Psoas muscle (tissue), 8 donors: ENCODE measurements around the gene FGFR1OP2. TPM values are rescaled to one million over a fixed set of nuclear protein-coding genes. Genes with fewer than 3 reads are reported as not detected.

Source experiments
- ATAC-seq, 4 donors: fragments of 200-7000 bp; cut with Tn5 transposase; one replicate each; pipeline ENCODE4 v1.9.1; 2020; ENCODE audit warnings: moderate library complexity in 3 of 4, mild to moderate bottlenecking in 2 of 4
- DNase-seq, 2 donors: peaks; one replicate each; pipeline ENCODE4 v3.0.0-alpha.2; 2020
- H3K27ac ChIP-seq: fragments of 200-600 bp; one replicate; pipeline ENCODE4 v1.8.0; 2022
- H3K27me3 ChIP-seq, 3 donors: fragments of 200-600 bp in 1 of 3; one replicate each; pipeline versions ENCODE4 v1.6.1 to v1.8.0; 2013 to 2022; ENCODE audit warnings: low read length in 2 of 3, mild to moderate bottlenecking in 2 of 3, moderate library complexity in 1 of 3; ENCODE audit not compliant: insufficient read depth in 3 of 3
- H3K36me3 ChIP-seq, 2 donors: fragments of 200-600 bp in 1 of 2; one replicate each; pipeline versions ENCODE4 v1.6.1 to v1.8.0; 2013 to 2022; ENCODE audit warnings: low read depth in 1 of 2, mild to moderate bottlenecking in 1 of 2, moderate library complexity in 1 of 2; ENCODE audit not compliant: insufficient read depth in 1 of 2
- H3K4me1 ChIP-seq: fragments of 200-600 bp; one replicate; pipeline ENCODE4 v1.8.0; 2022
- H3K4me3 ChIP-seq: fragments of 200-600 bp; one replicate; pipeline ENCODE4 v1.8.0; 2022; ENCODE audit warnings: mild to moderate bottlenecking
- H3K9me3 ChIP-seq: fragments of 200-600 bp; one replicate; pipeline ENCODE4 v1.8.0; 2022
- WGBS, 3 donors: extraction: QIAGEN DNeasy Blood & Tissue Kit; methylation state at CpG; one replicate each; pipeline versions ENCODE4 v1.1.6 to v1.1.7; 2013; 5-methylcytosine and 5-hydroxymethylcytosine counted together
- intact Hi-C, 2 donors: fragments of 100-400 bp; cut with DNase I; formaldehyde crosslinking; loops; one replicate each; pipeline versions ENCODE4 v1.11.0 to v1.14.2; 2022
- polyA plus RNA-seq, 3 donors: library from polyadenylated mRNA; stranded (reverse); fragments of 200-250 nt; gene quantifications; one replicate each; pipeline ENCODE4 v1.2.3, GENCODE V29; 2013
- total RNA-seq, 4 donors: library from RNA; stranded (reverse); fragmentation: NEBNext Ultra II Directional in 2 of 4; extraction: Animal tissue kit (Norgen Biotek cat#: 25700) in 2 of 4; gene quantifications; one replicate each; pipeline versions ENCODE4 v1.2.1 to v1.2.4, GENCODE V29; 2021 to 2023
- TF ChIP-seq, protein P1 (sequence below): fragments of 200-600 bp; IDR thresholded peaks from one replicate; pipeline ENCODE4 v1.8.0; 2022; ENCODE audit warnings: antibody characterized with exemption
- donor health status: healthy with polysubstance abuse.
- donor health status: DM: no; HTN: no; CAD: no; lungs with moderate emphysema.
- donor health status: Bipolar disorder and iron deficiency.
- donor health status: healthy.
- donor health status: DM: yes; HTN: yes; CAD: no.
- donor health status: DM: no; HTN: no; CAD: no.
- donor health status: DM: no; HTN: no; CAD: no.
- donor health status: DM: yes; HTN: yes; CAD: no.

FGFR1OP2 gene
- total and polyA plus RNA-seq, 7 donors, result 18.0 to 40.5 (median 27.2) TPM

GRCh38 chr12:27001663-27002062 is 63.4 kb downstream of the FGFR1OP2 start:
- H3K36me3 ChIP-seq, result peaks cover 3 to 28% of the 10 kb centered on the region in 2 donors

GRCh38 chr12:27002141-27002540 is 63.9 kb downstream of the FGFR1OP2 start:
- ATAC-seq (no peak), DNase-seq (no peak)
- peaks cover 3 to 23% of the 10 kb centered on the region in 2 donors for H3K36me3 ChIP-seq
- intact Hi-C loops, result no loop called here
- no peak overlapping the region for H3K4me3 ChIP-seq
- H3K27ac ChIP-seq, result no peak overlapping the region
- H3K9me3 ChIP-seq, result no peaks in the 10 kb centered on the region
- no peaks in the 10 kb centered on the region for H3K27me3 ChIP-seq
- WGBS, 3 donors, result 91 to 99% (median 99%) methylated on average over 4 to 5 of the region's 5 CpGs
- TF ChIP-seq, protein P1, sequence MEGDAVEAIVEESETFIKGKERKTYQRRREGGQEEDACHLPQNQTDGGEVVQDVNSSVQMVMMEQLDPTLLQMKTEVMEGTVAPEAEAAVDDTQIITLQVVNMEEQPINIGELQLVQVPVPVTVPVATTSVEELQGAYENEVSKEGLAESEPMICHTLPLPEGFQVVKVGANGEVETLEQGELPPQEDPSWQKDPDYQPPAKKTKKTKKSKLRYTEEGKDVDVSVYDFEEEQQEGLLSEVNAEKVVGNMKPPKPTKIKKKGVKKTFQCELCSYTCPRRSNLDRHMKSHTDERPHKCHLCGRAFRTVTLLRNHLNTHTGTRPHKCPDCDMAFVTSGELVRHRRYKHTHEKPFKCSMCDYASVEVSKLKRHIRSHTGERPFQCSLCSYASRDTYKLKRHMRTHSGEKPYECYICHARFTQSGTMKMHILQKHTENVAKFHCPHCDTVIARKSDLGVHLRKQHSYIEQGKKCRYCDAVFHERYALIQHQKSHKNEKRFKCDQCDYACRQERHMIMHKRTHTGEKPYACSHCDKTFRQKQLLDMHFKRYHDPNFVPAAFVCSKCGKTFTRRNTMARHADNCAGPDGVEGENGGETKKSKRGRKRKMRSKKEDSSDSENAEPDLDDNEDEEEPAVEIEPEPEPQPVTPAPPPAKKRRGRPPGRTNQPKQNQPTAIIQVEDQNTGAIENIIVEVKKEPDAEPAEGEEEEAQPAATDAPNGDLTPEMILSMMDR, result no peak
- H3K4me1 ChIP-seq, result no peaks in the 10 kb centered on the region

More at GRCh38 chr12:27001663-27002062, 63.4 kb downstream of the FGFR1OP2 start:
- Histone ChIP-seq H3K4me3 (no peak overlapping the region), H3K9me3 (no peaks in the 10 kb centered on the region), H3K27me3 (no peaks in the 10 kb centered on the region), H3K27ac (no peak overlapping the region), H3K4me1 (no peaks in the 10 kb centered on the region)
- 84 to 91% (median 85%) methylated on average over 5 of the region's 5 CpGs for WGBS, 3 donors
- TF ChIP-seq, protein P1, result no peak
- intact Hi-C loops, result no loop called here
- DNase-seq, result no peak
- no peak for ATAC-seq

- Histone ChIP-seq H3K4me3 (no peak overlapping the region), H3K4me1 (no peaks in the 10 kb centered on the region), H3K9me3 (no peaks in the 10 kb centered on the region), H3K27ac (no peak overlapping the region), H3K27me3 (no peaks in the 10 kb centered on the region), H3K36me3 (peaks cover 3 to 17% of the 10 kb centered on the region in 2 donors)
- ATAC-seq (peak in 1 of 4 donors; percentile 28), DNase-seq (no peak)
- intact Hi-C loops, result no loop called here
- TF ChIP-seq, protein P1, result no peak
- 41 to 61% (median 42%) methylated on average over 6 of the region's 6 CpGs for WGBS, 3 donors
Measured at GRCh38 chr12:27003421-27004381, 65.4 kb downstream of the FGFR1OP2 start.

DNA sequence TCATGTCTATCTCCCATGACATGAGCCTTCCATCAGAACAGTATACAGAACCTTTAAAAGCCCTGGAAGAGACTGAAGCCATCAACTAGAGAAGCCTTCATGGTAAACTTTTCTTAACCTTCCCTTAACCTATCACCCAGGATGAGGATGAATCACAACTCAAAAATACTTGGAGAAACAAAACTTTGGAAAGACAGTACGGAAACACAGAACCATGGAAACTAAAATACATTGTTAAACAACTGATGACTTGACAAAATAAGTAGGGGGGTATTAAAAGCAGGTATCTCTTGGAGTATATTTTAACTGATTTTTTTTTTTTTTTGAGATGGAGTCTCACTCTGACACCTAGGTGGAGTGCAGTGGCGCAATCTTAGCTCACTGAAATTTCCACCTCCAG is 67.2 kb downstream of the FGFR1OP2 start:
- Histone ChIP-seq H3K36me3 (peaks cover 0 to 6% of the 10 kb centered on the region in 2 donors), H3K4me1 (no peaks in the 10 kb centered on the region), H3K4me3 (no peak overlapping the region), H3K9me3 (no peaks in the 10 kb centered on the region), H3K27ac (no peak overlapping the region), H3K27me3 (no peaks in the 10 kb centered on the region)
- intact Hi-C loops, result no loop called here
- ATAC-seq (no peak), DNase-seq (no peak)
- TF ChIP-seq, protein P1, result no peak
- WGBS, 3 donors, result 92 to 95% (median 95%) methylated on average over 2 of the region's 2 CpGs
